Colonic mucosa (tissue), 4 donors: ENCODE measurements around the gene COX8A. TPM values are rescaled to one million over a fixed set of nuclear protein-coding genes. Genes with fewer than 3 reads are reported as not detected.
A peak's percentile ranks its signal among the peaks of the same experiment; 100 is the strongest.

Experiments
- DNase-seq: peaks from one replicate; pipeline ENCODE4 v3.0.0-alpha.2; 2020
- H3K27ac ChIP-seq: fragments of 200-600 bp; one replicate; pipeline ENCODE4 v1.8.0; 2021
- H3K27me3 ChIP-seq: fragments of 200-600 bp; one replicate; pipeline ENCODE4 v1.8.0; 2021
- H3K36me3 ChIP-seq: fragments of 200-600 bp; one replicate; pipeline ENCODE4 v1.8.0; 2021
- H3K4me1 ChIP-seq: fragments of 200-600 bp; one replicate; pipeline ENCODE4 v1.8.0; 2021; ENCODE audit warnings: mild to moderate bottlenecking
- H3K4me3 ChIP-seq: fragments of 200-600 bp; one replicate; pipeline ENCODE4 v1.8.0; 2021
- H3K9ac ChIP-seq, 2 donors: one replicate each; pipeline ENCODE4 v1.7.0; 2013; ENCODE audit warnings: control low read depth in 2 of 2, low read depth in 2 of 2, low read length in 2 of 2
- H3K9me3 ChIP-seq: fragments of 200-600 bp; one replicate; pipeline ENCODE4 v1.8.0; 2021
- intact Hi-C: fragments of 100-400 bp; cut with DNase I; formaldehyde crosslinking; loops from one replicate; pipeline ENCODE4 v1.14.1; 2022
- total RNA-seq, 2 donors: library from RNA; stranded (reverse); fragmentation: NEBNext Ultra II Directional in 1 of 2; extraction: Animal tissue kit (Norgen Biotek cat#: 25700) in 1 of 2; gene quantifications; one replicate each; pipeline ENCODE4 v1.2.1, GENCODE V29; 2021
- TF ChIP-seq, protein P1 (sequence below): fragments of 200-600 bp; IDR thresholded peaks from one replicate; pipeline ENCODE4 v1.8.0; 2022; ENCODE audit warnings: antibody characterized with exemption, mild to moderate bottlenecking
- donor health status: healthy.
- donor health status: DM: no; HTN: no; CAD: no.
- donor health status: DM: no; HTN: no; CAD: no.

COX8A gene
- total RNA-seq, 2 donors from 2014 or later: 647 to 875 TPM

DNA sequence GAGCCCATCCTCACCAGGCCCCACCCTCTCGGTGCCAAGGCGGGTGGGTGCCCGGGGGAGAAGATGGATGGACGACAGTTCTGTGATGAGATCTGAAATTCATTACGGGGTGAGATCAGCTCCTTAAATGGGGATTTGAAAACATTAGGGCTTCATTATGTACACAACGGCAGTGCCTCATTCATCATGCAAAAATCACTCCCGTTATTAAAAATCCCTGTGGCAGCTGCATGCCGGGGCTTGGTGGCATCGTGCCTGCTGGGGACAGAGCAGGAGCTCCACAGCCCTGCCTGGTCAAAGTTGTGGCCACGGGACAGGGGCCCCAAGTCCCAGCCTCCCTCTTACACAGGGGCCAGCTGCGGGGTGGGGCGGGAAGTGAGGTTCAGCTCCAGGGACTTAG lies 32.0 kb downstream of the COX8A start:
- H3K27ac ChIP-seq: no peak overlapping the region
- TF ChIP-seq, protein P1, sequence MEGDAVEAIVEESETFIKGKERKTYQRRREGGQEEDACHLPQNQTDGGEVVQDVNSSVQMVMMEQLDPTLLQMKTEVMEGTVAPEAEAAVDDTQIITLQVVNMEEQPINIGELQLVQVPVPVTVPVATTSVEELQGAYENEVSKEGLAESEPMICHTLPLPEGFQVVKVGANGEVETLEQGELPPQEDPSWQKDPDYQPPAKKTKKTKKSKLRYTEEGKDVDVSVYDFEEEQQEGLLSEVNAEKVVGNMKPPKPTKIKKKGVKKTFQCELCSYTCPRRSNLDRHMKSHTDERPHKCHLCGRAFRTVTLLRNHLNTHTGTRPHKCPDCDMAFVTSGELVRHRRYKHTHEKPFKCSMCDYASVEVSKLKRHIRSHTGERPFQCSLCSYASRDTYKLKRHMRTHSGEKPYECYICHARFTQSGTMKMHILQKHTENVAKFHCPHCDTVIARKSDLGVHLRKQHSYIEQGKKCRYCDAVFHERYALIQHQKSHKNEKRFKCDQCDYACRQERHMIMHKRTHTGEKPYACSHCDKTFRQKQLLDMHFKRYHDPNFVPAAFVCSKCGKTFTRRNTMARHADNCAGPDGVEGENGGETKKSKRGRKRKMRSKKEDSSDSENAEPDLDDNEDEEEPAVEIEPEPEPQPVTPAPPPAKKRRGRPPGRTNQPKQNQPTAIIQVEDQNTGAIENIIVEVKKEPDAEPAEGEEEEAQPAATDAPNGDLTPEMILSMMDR: no peak
- no peak overlapping the region for H3K9ac ChIP-seq
- no peaks in the 10 kb centered on the region for H3K9me3 ChIP-seq
- intact Hi-C loops: no loop called here
- peaks cover 12% of the 10 kb centered on the region for H3K4me1 ChIP-seq
- DNase-seq: no peak
- no peaks in the 10 kb centered on the region for H3K27me3 ChIP-seq
- H3K4me3 ChIP-seq: no peak overlapping the region
- no peaks in the 10 kb centered on the region for H3K36me3 ChIP-seq

DNA sequence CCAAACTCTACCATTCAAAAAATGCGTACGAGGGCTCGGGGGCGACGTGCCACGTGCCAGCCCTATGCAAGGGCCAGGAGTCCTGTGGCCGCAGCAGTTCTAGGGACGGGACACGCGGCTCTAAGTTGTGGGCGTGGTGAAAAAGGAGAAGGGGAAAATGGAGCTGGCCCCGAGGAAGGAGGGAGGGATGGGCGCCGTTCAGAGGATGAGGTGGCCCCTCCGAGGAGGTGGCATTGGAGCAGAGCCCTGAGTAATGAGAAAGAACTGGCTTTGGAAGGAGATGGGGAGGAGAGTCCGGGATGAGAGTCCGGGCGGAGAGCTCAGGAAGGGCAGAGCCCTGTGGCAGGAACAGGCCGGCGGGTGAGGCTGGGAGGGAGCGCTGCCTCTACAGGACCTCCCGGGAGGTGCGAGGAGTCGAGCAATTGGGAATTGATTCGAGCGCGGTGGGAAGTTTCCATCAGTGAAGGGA lies 32.8 kb downstream of the COX8A start:
- intact Hi-C loops: no loop called here
- peaks cover 12% of the 10 kb centered on the region for H3K4me1 ChIP-seq
- no peak overlapping the region for H3K9ac ChIP-seq
- H3K27me3 ChIP-seq: no peaks in the 10 kb centered on the region
- DNase-seq: peak; percentile 27
- TF ChIP-seq, protein P1: no peak
- no peak overlapping the region for H3K27ac ChIP-seq
- peak overlapping the region; percentile 39 for H3K4me3 ChIP-seq
- H3K9me3 ChIP-seq: no peaks in the 10 kb centered on the region
- H3K36me3 ChIP-seq: no peaks in the 10 kb centered on the region

DNA sequence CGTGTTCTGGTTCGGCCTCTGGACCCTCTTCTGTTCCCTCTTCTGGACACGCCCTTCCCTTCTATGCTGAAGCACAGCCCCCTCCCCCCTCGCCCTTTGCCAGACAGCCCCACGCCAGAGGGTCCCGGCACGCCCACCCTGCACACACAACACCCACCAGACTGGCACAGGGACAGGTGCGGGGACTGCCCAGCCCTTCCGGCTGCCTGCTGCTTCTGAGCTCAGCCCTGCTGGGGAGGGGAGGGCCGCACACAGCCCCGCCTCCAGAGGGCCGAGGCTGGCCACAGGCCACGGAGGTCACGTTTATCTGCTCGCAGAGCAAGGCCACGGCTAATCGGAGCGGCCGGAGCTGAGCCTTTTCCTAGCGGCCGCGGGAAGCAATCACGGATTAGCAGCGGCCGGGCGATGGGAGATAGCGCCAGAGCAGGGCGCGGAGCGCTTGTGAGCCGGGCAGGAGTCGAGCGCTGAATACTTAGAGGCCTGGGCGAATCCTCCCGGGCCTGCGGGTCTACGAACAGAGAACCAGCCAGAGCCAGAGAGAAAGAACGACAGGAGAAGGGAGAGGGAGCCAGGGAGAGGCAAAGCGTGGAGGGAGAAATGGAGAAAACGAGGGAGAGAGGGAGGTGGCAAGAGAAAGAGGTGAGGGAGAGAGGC lies 33.3 kb downstream of the COX8A start:
- peak; percentile 70 for DNase-seq
- Histone ChIP-seq H3K9me3 (no peaks in the 10 kb centered on the region), H3K9ac (peak overlapping the region in 1 of 2 donors; percentile 19), H3K4me3 (peak overlapping the region; percentile 39), H3K27ac (no peak overlapping the region), H3K36me3 (no peaks in the 10 kb centered on the region), H3K4me1 (peaks cover 12% of the 10 kb centered on the region), H3K27me3 (no peaks in the 10 kb centered on the region)
- intact Hi-C loops: no loop called here
- TF ChIP-seq, protein P1: peak; percentile 19

DNA sequence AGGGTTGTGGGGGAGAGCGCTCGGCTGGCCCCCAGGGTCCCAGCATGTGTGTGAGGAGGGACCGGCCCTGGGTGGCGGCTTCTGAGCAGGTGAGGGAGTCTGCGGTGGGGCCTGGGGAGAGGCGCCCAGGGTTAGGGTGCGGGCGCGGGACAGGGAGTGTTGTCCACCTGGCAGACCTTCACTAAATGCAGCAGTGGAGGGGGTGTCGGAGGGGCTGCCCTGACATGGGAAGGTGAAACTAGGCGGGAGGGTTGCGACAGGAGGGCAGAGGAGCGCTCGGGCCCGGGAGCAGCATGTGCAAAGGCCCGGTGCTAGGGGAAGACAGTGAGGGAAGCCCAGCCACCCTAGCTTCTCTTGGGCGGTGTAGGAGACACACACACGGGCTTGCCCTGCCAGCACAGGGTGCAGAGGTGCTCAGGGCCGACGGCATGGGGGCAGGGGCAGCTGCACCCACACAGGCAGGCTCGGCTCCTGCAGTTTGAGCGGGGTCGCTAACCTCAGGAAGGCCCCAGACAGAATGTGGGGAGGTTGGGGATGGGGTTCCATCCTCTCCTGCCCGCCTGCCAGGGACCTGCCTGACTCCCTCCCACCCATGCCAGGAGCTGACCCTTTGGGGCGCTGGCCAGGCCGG lies 34.0 kb downstream of the COX8A start:
- Histone ChIP-seq H3K27me3 (no peaks in the 10 kb centered on the region), H3K36me3 (no peaks in the 10 kb centered on the region), H3K4me3 (no peak overlapping the region), H3K27ac (no peak overlapping the region), H3K9me3 (no peaks in the 10 kb centered on the region), H3K4me1 (peaks cover 12% of the 10 kb centered on the region), H3K9ac (no peak overlapping the region)
- intact Hi-C loops: no loop called here
- TF ChIP-seq, protein P1: no peak
- DNase-seq: no peak

DNA sequence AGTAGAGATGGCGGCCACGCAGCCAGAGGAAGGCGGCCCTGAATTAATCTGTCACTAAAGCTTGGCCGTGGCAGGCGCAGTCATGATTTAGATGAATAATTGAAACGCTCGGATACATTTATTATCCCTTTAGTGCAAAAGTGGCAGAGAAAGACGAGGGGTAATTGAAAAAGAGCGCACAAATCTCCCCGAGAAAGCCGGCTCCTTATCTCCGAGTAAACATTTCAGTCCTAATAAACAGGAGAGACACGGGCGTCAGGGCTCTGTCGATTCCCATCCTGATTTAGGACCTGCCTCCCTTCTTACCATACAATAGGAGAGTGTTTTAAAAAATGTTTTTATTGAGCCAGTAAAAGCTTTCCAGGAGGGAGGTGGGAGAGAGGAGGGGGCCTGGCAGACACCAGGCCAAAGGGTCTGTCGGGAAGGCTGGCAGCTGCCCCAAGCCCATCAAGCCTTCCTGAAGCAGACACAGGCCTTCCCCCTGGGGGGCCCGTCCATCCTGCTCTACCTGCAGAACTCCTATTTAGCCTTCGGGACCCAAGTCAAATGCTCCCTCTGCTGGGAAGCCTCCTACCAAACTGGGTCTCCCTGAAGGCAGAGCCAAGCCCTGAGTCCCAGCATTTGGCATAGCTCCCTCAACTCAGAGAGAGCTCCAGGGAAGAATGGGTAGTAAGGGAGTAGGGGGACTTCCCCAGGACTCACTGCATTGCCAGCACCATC lies 34.7 kb downstream of the COX8A start:
- Histone ChIP-seq H3K36me3 (no peaks in the 10 kb centered on the region), H3K27me3 (no peaks in the 10 kb centered on the region), H3K9me3 (no peaks in the 10 kb centered on the region), H3K9ac (no peak overlapping the region), H3K27ac (no peak overlapping the region), H3K4me1 (peaks cover 12% of the 10 kb centered on the region), H3K4me3 (no peak overlapping the region)
- TF ChIP-seq, protein P1: no peak
- no peak for DNase-seq
- intact Hi-C loops: no loop called here
